Measurements from ENCODE around the gene POLD3. TPM values are rescaled to one million over a fixed set of nuclear protein-coding genes. Genes with fewer than 3 reads are reported as not detected.

POLD3 gene
- total RNA-seq, 6 donors from 2014 or later, result 7.4 to 20.8 (median 16.4) TPM

- DNase-seq (no peak), ATAC-seq (ENCODE audit: low FRiP score in 2 of 2) (no peak)
- 69 to 76% methylated on average over 3 of the region's 3 CpGs for WGBS, 2 donors
- TF ChIP-seq CTCF (IDR thresholded peaks at IDR 0.05) (no peak), EP300 (IDR thresholded peaks at IDR 0.05) (no peak), POLR2AphosphoS5 (IDR thresholded peaks at IDR 0.05) (no peak), POLR2A (IDR thresholded peaks at IDR 0.05) (no peak)
- Histone ChIP-seq H3K27ac (peak overlapping the region in 3 of 4 donors; percentile 10 to 71 (median 31)), H3K27me3 (no peaks in the 10 kb centered on the region), H3K4me1 (peaks cover 0 to 29% (median 7%) of the 10 kb centered on the region in 4 donors), H3K4me3 (no peak overlapping the region), H3K36me3 (peaks cover 5 to 61% (median 27%) of the 10 kb centered on the region in 4 donors), H3K9me3 (no peaks in the 10 kb centered on the region)
Measured at GRCh38 chr11:74615988-74616387, 23.6 kb downstream of the POLD3 start.

GRCh38 chr11:74620531-74620930, 28.1 kb downstream of the POLD3 start:
- H3K4me3 ChIP-seq, result no peak overlapping the region
- no peaks in the 10 kb centered on the region for H3K27me3 ChIP-seq
- peaks cover 0 to 9% (median 0%) of the 10 kb centered on the region in 4 donors for H3K4me1 ChIP-seq
- H3K27ac ChIP-seq, result no peak overlapping the region
- no peak for TF ChIP-seq CTCF (IDR thresholded peaks at IDR 0.05)
- TF ChIP-seq POLR2A (IDR thresholded peaks at IDR 0.05), result no peak
- TF ChIP-seq POLR2AphosphoS5 (IDR thresholded peaks at IDR 0.05), result no peak
- TF ChIP-seq EP300 (IDR thresholded peaks at IDR 0.05), result no peak
- peaks cover 5 to 42% (median 23%) of the 10 kb centered on the region in 4 donors for H3K36me3 ChIP-seq
- 89 to 91% methylated on average over 2 of the region's 2 CpGs for WGBS, 2 donors
- ATAC-seq (ENCODE audit: low FRiP score in 2 of 2) (no peak), DNase-seq (no peak)
- H3K9me3 ChIP-seq, result no peaks in the 10 kb centered on the region

GRCh38 chr11:74626130-74626529, 33.7 kb downstream of the POLD3 start:
- no peak for ATAC-seq (ENCODE audit: low FRiP score in 2 of 2)
- Histone ChIP-seq H3K4me3 (no peak overlapping the region), H3K27ac (no peak overlapping the region), H3K9me3 (no peaks in the 10 kb centered on the region), H3K36me3 (peaks cover 0 to 19% (median 6%) of the 10 kb centered on the region in 4 donors), H3K27me3 (no peaks in the 10 kb centered on the region), H3K4me1 (no peaks in the 10 kb centered on the region)
- TF ChIP-seq POLR2A (IDR thresholded peaks at IDR 0.05) (no peak), POLR2AphosphoS5 (IDR thresholded peaks at IDR 0.05) (no peak), CTCF (IDR thresholded peaks at IDR 0.05) (no peak), EP300 (IDR thresholded peaks at IDR 0.05) (no peak)
- DNase-seq, result no peak
- WGBS, 2 donors, result 92 to 94% methylated on average over 4 of the region's 4 CpGs

GRCh38 chr11:74626604-74627003, 34.2 kb downstream of the POLD3 start:
- Histone ChIP-seq H3K4me1 (no peaks in the 10 kb centered on the region), H3K4me3 (no peak overlapping the region), H3K27me3 (no peaks in the 10 kb centered on the region), H3K36me3 (peaks cover 0 to 15% (median 3%) of the 10 kb centered on the region in 4 donors), H3K9me3 (no peaks in the 10 kb centered on the region), H3K27ac (no peak overlapping the region)
- WGBS, 2 donors, result 96 to 97% methylated on average over 5 of the region's 5 CpGs
- no peak for DNase-seq
- no peak for TF ChIP-seq EP300 (IDR thresholded peaks at IDR 0.05)
- TF ChIP-seq POLR2A (IDR thresholded peaks at IDR 0.05), result no peak
- no peak for TF ChIP-seq CTCF (IDR thresholded peaks at IDR 0.05)
- no peak for TF ChIP-seq POLR2AphosphoS5 (IDR thresholded peaks at IDR 0.05)
- no peak for ATAC-seq (ENCODE audit: low FRiP score in 2 of 2)

- no peak for DNase-seq
- TF ChIP-seq CTCF (IDR thresholded peaks at IDR 0.05), result no peak
- no peak for TF ChIP-seq EP300 (IDR thresholded peaks at IDR 0.05)
- TF ChIP-seq POLR2A (IDR thresholded peaks at IDR 0.05), result no peak
- no peak for TF ChIP-seq POLR2AphosphoS5 (IDR thresholded peaks at IDR 0.05)
- 96% methylated on average over 3 of the region's 3 CpGs for WGBS, 2 donors
- H3K27ac ChIP-seq, result no peak overlapping the region
- peaks cover 0 to 13% (median 3%) of the 10 kb centered on the region in 4 donors for H3K36me3 ChIP-seq
- no peaks in the 10 kb centered on the region for H3K9me3 ChIP-seq
- ATAC-seq (ENCODE audit: low FRiP score in 2 of 2), result no peak
- H3K27me3 ChIP-seq, result no peaks in the 10 kb centered on the region
- H3K4me3 ChIP-seq, result no peak overlapping the region
- H3K4me1 ChIP-seq, result no peaks in the 10 kb centered on the region
Measured at GRCh38 chr11:74627381-74627780, 35.0 kb downstream of the POLD3 start.

Measured in upper lobe of left lung (tissue), 6 donors.